GM18505 (cell line): ENCODE data around the gene CUEDC2.

Experiments
- ATAC-seq: cut with Tn5 transposase; IDR thresholded peaks from one replicate; pipeline ENCODE4 v1.9.1; 2021; ENCODE audit not compliant: unreplicated experiment
- POLR2A ChIP-seq: IDR thresholded peaks from 4 replicates; pipeline ENCODE4 v1.6.1; 2011; ENCODE audit warnings: borderline replicate concordance; ENCODE audit not compliant: insufficient read depth, insufficient read length; ENCODE audit errors: extremely low read depth

Gene CUEDC2

GRCh38 chr10:102407425-102408130 is 24.8 kb downstream of the CUEDC2 start:
- no peak for ATAC-seq
- TF ChIP-seq POLR2A: no peak

- no peak for ATAC-seq
- TF ChIP-seq POLR2A: no peak
Measured at GRCh38 chr10:102406815-102407214, 25.6 kb downstream of the CUEDC2 start.

GRCh38 chr10:102405632-102406031 is 26.7 kb downstream of the CUEDC2 start:
- no peak for TF ChIP-seq POLR2A
- ATAC-seq: no peak

GRCh38 chr10:102405108-102405571 is 27.2 kb downstream of the CUEDC2 start:
- TF ChIP-seq POLR2A: peak; percentile 41
- no peak for ATAC-seq

GRCh38 chr10:102404361-102405107 is 27.8 kb downstream of the CUEDC2 start:
- TF ChIP-seq POLR2A: no peak
- ATAC-seq: no peak

- ATAC-seq: no peak
- TF ChIP-seq POLR2A: no peak
Measured at GRCh38 chr10:102403115-102403514, 29.3 kb downstream of the CUEDC2 start.

- TF ChIP-seq POLR2A: no peak
- ATAC-seq: no peak
Measured at GRCh38 chr10:102402512-102402896, 29.9 kb downstream of the CUEDC2 start.

- no peak for ATAC-seq
- no peak for TF ChIP-seq POLR2A
Measured at GRCh38 chr10:102401735-102402511, 30.5 kb downstream of the CUEDC2 start.

- ATAC-seq: no peak
Measured at GRCh38 chr10:102401342-102401654, 31.1 kb downstream of the CUEDC2 start.

GRCh38 chr10:102400598-102401341 is 31.6 kb downstream of the CUEDC2 start:
- TF ChIP-seq POLR2A: no peak
- ATAC-seq: no peak

More at GRCh38 chr10:102401342-102401654, 31.1 kb downstream of the CUEDC2 start:
- no peak for TF ChIP-seq POLR2A

GRCh38 chr10:102400076-102400475 is 32.3 kb downstream of the CUEDC2 start:
- ATAC-seq: no peak
- TF ChIP-seq POLR2A: no peak

GRCh38 chr10:102399217-102400021 is 33.0 kb downstream of the CUEDC2 start:
- no peak for TF ChIP-seq POLR2A
- peak; percentile 40 for ATAC-seq
